Stimulated activated naive B cell treated with anti-CD40 and anti-IgM and Interleukin-4, amounts not matched to agents 10 μg/mL and 1 μg/mL and 100 μg/mL, for 72 hours (primary cell): ENCODE data around the gene S100A4.
A peak's percentile ranks its signal among the peaks of the same experiment; 100 is the strongest.

Experiments used
- ATAC-seq, 2 donors: fragments of 150-1000 bp; cut with Tn5 transposase; replicated peaks; 2 replicates each; pipeline ENCODE4 v1.10.0; 2021; ENCODE audit warnings: moderate library complexity in 1 of 2
- DNase-seq: peaks from one replicate; pipeline ENCODE4 v3.0.0; 2021
- H3K27ac Mint-ChIP-seq: one replicate; pipeline ENCODE4 v1.8.0; 2022; ENCODE audit warnings: mild to moderate bottlenecking, mixed read lengths
- H3K27me3 Mint-ChIP-seq, 2 donors: one replicate each; pipeline ENCODE4 v1.8.0; 2022; ENCODE audit warnings: mixed read lengths in 2 of 2
- H3K36me3 Mint-ChIP-seq, 2 donors: one replicate each; pipeline ENCODE4 v1.8.0; 2022; ENCODE audit warnings: mixed read lengths in 2 of 2, mild to moderate bottlenecking in 1 of 2
- H3K4me1 Mint-ChIP-seq, 2 donors: one replicate each; pipeline ENCODE4 v1.8.0; 2022; ENCODE audit warnings: mixed read lengths in 2 of 2, mild to moderate bottlenecking in 1 of 2
- H3K4me3 Mint-ChIP-seq, 2 donors: one replicate each; pipeline ENCODE4 v1.8.0; 2022; ENCODE audit warnings: mild to moderate bottlenecking in 2 of 2, mixed read lengths in 2 of 2, moderate library complexity in 1 of 2
- H3K9me3 Mint-ChIP-seq, 2 donors: one replicate each; pipeline ENCODE4 v1.8.0; 2022; ENCODE audit warnings: mixed read lengths in 2 of 2, mild to moderate bottlenecking in 1 of 2

The S100A4 gene

GRCh38 chr1:153547560-153548551 lies 2.2 kb upstream of the S100A4 start:
- Mint-ChIP-seq H3K4me1 (peaks cover 33 to 55% of the 10 kb centered on the region in 2 donors), H3K27ac (no peak overlapping the region), H3K27me3 (peaks cover 0 to 13% of the 10 kb centered on the region in 2 donors), H3K36me3 (peaks cover 12 to 30% of the 10 kb centered on the region in 2 donors), H3K9me3 (peaks cover 0 to 1% of the 10 kb centered on the region in 2 donors), H3K4me3 (no peak overlapping the region)
- DNase-seq = no peak
- no peak for ATAC-seq

- peaks cover 0 to 1% of the 10 kb centered on the region in 2 donors for H3K9me3 Mint-ChIP-seq
- no peak for ATAC-seq
- no peak overlapping the region for H3K4me3 Mint-ChIP-seq
- no peak for DNase-seq
- peaks cover 0 to 13% of the 10 kb centered on the region in 2 donors for H3K27me3 Mint-ChIP-seq
- no peak overlapping the region for H3K27ac Mint-ChIP-seq
- peaks cover 19 to 34% of the 10 kb centered on the region in 2 donors for H3K36me3 Mint-ChIP-seq
- peaks cover 36 to 64% of the 10 kb centered on the region in 2 donors for H3K4me1 Mint-ChIP-seq
Measured at GRCh38 chr1:153546796-153547559, 1.4 kb upstream of the S100A4 start.

GRCh38 chr1:153546371-153546770 lies 765 bp upstream of the S100A4 start:
- H3K9me3 Mint-ChIP-seq = peaks cover 0 to 1% of the 10 kb centered on the region in 2 donors
- peaks cover 0 to 13% of the 10 kb centered on the region in 2 donors for H3K27me3 Mint-ChIP-seq
- peaks cover 43 to 70% of the 10 kb centered on the region in 2 donors for H3K4me1 Mint-ChIP-seq
- no peak overlapping the region for H3K4me3 Mint-ChIP-seq
- DNase-seq (no peak), ATAC-seq (no peak)
- H3K27ac Mint-ChIP-seq = peak overlapping the region; percentile 96
- H3K36me3 Mint-ChIP-seq = peaks cover 19 to 38% of the 10 kb centered on the region in 2 donors

- Mint-ChIP-seq H3K36me3 (peaks cover 19 to 38% of the 10 kb centered on the region in 2 donors), H3K9me3 (peaks cover 0 to 6% of the 10 kb centered on the region in 2 donors), H3K27me3 (peaks cover 0 to 7% of the 10 kb centered on the region in 2 donors), H3K27ac (peak overlapping the region; percentile 96), H3K4me3 (peak overlapping the region; percentile 87 to 90), H3K4me1 (peaks cover 58 to 75% of the 10 kb centered on the region in 2 donors)
- ATAC-seq = no peak
- no peak for DNase-seq
Measured at GRCh38 chr1:153544453-153545066, 1.0 kb downstream of the S100A4 start.

GRCh38 chr1:153543736-153544135 lies 1.9 kb downstream of the S100A4 start:
- Mint-ChIP-seq H3K4me3 (no peak overlapping the region), H3K36me3 (peaks cover 19 to 38% of the 10 kb centered on the region in 2 donors), H3K27ac (no peak overlapping the region), H3K4me1 (peaks cover 54 to 71% of the 10 kb centered on the region in 2 donors), H3K27me3 (peaks cover 0 to 6% of the 10 kb centered on the region in 2 donors), H3K9me3 (peaks cover 0 to 6% of the 10 kb centered on the region in 2 donors)
- ATAC-seq = no peak
- no peak for DNase-seq

- Mint-ChIP-seq H3K36me3 (peaks cover 19 to 38% of the 10 kb centered on the region in 2 donors), H3K9me3 (peaks cover 0 to 6% of the 10 kb centered on the region in 2 donors), H3K27me3 (peaks cover 0 to 3% of the 10 kb centered on the region in 2 donors), H3K4me1 (peaks cover 50 to 68% of the 10 kb centered on the region in 2 donors), H3K4me3 (no peak overlapping the region), H3K27ac (peak overlapping the region; percentile 68)
- ATAC-seq = no peak
- no peak for DNase-seq
Measured at GRCh38 chr1:153542956-153543711, 2.5 kb downstream of the S100A4 start.

GRCh38 chr1:153541641-153542590 lies 3.7 kb downstream of the S100A4 start:
- peaks cover 0 to 6% of the 10 kb centered on the region in 2 donors for H3K9me3 Mint-ChIP-seq
- peaks cover 19 to 38% of the 10 kb centered on the region in 2 donors for H3K36me3 Mint-ChIP-seq
- H3K4me1 Mint-ChIP-seq = peaks cover 50 to 69% of the 10 kb centered on the region in 2 donors
- no peak overlapping the region for H3K4me3 Mint-ChIP-seq
- ATAC-seq (no peak), DNase-seq (no peak)
- H3K27me3 Mint-ChIP-seq = peaks cover 0 to 3% of the 10 kb centered on the region in 2 donors
- H3K27ac Mint-ChIP-seq = peak overlapping the region; percentile 82

- peak within 1 kb of the TSS; percentile 82 for H3K27ac Mint-ChIP-seq
- H3K9me3 Mint-ChIP-seq = peaks cover 0 to 6% of the 10 kb centered on the region in 2 donors
- H3K4me3 Mint-ChIP-seq = peak within 1 kb of the TSS; percentile 41 to 46
- peaks cover 0 to under 1% of the 10 kb centered on the region in 2 donors for H3K27me3 Mint-ChIP-seq
- DNase-seq = peak; percentile 41
- peaks cover 19 to 36% of the 10 kb centered on the region in 2 donors for H3K36me3 Mint-ChIP-seq
- ATAC-seq = peak in 1 of 2 donors; percentile 16
- H3K4me1 Mint-ChIP-seq = peaks cover 53 to 70% of the 10 kb centered on the region in 2 donors
Measured at GRCh38 chr1:153540394-153541361, 4.9 kb downstream of the S100A4 start, which contains the start of gene S100A5. S100A5 (minus strand) TSS chr1:153540934; CDS start chr1:153540191, 743 bp downstream.

GRCh38 chr1:153539395-153540093 lies 6.1 kb downstream of the S100A4 start:
- H3K4me3 Mint-ChIP-seq = no peak overlapping the region

GRCh38 chr1:153538315-153538821 lies 7.2 kb downstream of the S100A4 start:
- Mint-ChIP-seq H3K27me3 (no peaks in the 10 kb centered on the region), H3K4me3 (no peak overlapping the region), H3K9me3 (peaks cover 0 to 5% of the 10 kb centered on the region in 2 donors), H3K27ac (no peak overlapping the region), H3K4me1 (peaks cover 56 to 76% of the 10 kb centered on the region in 2 donors), H3K36me3 (peaks cover 20 to 25% of the 10 kb centered on the region in 2 donors)
- DNase-seq = no peak
- no peak for ATAC-seq

More at GRCh38 chr1:153539395-153540093, 6.1 kb downstream of the S100A4 start:
- H3K36me3 Mint-ChIP-seq = peaks cover 19 to 29% of the 10 kb centered on the region in 2 donors
- ATAC-seq (no peak), DNase-seq (no peak)
- H3K27ac Mint-ChIP-seq = peak overlapping the region; percentile 72
- peaks cover 51 to 69% of the 10 kb centered on the region in 2 donors for H3K4me1 Mint-ChIP-seq
- H3K27me3 Mint-ChIP-seq = no peaks in the 10 kb centered on the region
- H3K9me3 Mint-ChIP-seq = peaks cover 0 to 5% of the 10 kb centered on the region in 2 donors

GRCh38 chr1:153537376-153537730 lies 8.3 kb downstream of the S100A4 start:
- no peak for DNase-seq
- Mint-ChIP-seq H3K4me3 (no peak overlapping the region), H3K9me3 (peaks cover 0 to 5% of the 10 kb centered on the region in 2 donors), H3K4me1 (peaks cover 61 to 76% of the 10 kb centered on the region in 2 donors), H3K27ac (no peak overlapping the region), H3K27me3 (no peaks in the 10 kb centered on the region), H3K36me3 (peaks cover 9 to 20% of the 10 kb centered on the region in 2 donors)
- no peak for ATAC-seq
